HG02623 (cell line): Measurements from ENCODE around the gene PLEKHG4B.

Source experiments
- ATAC-seq: cut with Tn5 transposase; IDR thresholded peaks from one replicate; pipeline ENCODE4 v1.9.1; 2021; ENCODE audit warnings: moderate library complexity; ENCODE audit not compliant: unreplicated experiment

PLEKHG4B gene

GRCh38 chr5:167982-168660, 76.2 kb downstream of the PLEKHG4B start:
- no peak for ATAC-seq

- no peak for ATAC-seq
Measured at GRCh38 chr5:169071-169727, 77.2 kb downstream of the PLEKHG4B start.

DNA sequence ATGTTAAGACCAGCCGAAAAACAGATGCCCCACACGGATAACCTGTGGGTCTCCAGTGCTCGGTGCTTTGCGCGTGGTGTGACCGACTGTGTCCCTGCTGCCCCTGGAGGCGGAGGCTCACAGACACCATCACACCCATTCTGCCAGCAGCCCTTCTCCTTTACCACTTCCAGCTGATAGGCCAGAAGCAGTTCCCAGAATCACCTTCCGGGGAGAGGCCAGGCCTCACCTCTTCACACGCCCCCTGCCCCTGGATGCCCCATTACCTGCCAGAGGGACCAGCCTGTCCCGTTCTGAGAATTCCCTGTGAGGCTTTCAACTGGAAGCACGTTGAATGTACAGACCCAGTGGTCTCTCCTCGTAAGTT, 77.7 kb downstream of the PLEKHG4B start:
- ATAC-seq = no peak

DNA sequence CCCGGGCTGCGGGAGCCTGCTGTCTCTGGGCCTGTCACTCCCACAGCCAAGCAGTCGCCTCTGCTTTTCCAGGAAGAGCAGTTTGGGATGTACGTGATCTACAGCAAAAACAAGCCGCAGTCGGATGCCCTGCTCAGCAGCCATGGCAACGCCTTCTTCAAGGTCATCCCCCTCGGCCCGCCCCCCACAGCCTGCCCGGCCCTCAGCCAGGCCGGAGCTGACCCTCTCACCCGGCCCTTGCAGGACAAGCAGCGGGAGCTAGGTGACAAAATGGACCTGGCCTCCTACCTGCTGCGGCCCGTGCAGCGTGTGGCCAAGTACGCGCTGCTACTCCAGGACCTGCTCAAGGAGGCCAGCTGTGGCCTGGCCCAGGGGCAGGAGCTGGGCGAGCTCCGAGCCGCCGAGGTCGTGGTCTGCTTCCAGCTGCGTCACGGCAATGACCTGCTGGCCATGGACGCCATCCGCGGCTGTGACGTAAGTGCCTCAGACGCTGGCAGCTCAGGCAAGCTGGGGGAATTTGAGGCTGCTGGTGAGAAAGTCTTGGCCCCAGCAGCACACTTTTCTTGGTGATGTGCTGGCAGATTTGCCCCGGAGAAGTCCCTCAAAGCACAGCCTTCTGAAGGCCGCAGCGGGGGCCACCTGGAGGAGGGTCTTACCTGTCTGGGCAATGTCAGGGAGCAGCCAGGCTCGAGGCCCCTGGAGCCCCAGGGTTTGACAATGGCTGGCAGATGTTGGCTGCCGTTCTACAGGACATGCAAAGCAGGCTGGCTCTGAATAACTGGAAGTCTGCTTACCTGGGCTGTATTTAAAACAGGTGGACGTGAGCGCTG, 79.2 kb downstream of the PLEKHG4B start:
- no peak for ATAC-seq

DNA sequence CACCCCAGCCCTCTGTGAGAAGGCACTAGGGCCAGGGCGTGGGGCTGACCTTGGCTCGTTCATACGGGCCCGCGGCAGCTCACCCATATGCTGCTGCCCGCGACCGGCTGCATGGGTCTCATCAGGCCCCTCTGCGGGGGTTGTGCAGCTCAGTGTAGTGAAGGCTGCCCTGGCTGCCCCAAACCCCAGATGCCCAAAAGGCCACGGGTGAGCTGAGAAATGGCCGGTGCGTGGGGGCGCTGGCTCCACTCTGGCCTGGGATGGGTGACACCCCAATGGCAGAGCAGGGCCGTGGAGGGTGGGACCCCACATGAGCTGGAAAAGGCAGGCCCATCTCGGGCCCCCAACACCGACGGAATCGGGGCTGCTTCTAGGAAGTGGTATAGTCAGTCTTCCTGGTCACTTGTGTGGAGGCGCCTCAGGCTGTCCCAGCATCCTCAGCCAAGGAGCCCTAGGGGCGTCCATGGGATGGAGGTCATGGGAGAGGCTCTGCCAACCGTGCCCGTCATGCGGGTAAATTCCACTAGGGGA, 79.9 kb downstream of the PLEKHG4B start:
- no peak for ATAC-seq

DNA sequence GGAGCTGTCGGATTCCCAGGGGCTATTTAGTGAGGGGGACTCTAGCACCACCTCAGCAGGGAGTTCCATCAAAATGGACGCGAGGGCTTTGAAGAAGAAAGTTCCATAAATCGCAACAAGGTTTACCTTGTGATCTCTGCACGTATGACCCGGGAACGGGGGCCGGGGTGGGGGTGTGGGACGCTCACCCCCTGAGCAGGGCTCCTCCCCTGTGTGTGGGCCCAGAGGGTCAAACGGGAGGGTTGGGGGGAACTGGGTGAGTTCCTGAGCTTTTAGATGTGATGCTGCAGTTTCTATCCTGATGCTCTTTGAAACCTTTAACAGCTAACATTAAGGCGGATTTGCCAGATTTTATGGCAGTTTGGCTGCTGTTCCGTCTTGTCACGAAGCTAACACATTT, 80.5 kb downstream of the PLEKHG4B start:
- ATAC-seq = no peak

DNA sequence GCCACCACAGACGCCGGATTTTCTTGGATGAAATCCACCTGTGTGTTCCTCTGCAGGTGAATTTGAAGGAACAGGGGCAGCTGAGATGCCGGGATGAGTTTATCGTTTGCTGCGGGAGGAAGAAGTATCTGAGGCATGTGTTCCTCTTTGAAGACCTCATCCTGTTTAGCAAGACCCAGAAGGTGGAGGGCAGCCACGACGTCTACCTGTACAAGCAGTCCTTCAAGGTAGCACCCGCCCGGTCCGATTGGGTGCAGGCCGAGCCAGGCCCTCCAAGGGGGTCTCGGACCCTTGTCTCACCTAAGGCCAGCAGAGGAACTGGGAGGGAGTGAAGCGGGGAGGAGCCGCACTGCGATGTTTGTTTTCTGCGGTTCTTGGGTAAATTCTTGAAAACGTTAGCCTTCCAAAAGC, 80.9 kb downstream of the PLEKHG4B start:
- ATAC-seq = no peak

- ATAC-seq = no peak
Measured at GRCh38 chr5:173392-174290, 81.7 kb downstream of the PLEKHG4B start.

- ATAC-seq = no peak
Measured at GRCh38 chr5:174291-174600, 82.3 kb downstream of the PLEKHG4B start.

- no peak for ATAC-seq
Measured at GRCh38 chr5:174876-175465, 83.0 kb downstream of the PLEKHG4B start.

GRCh38 chr5:176296-176823, 84.4 kb downstream of the PLEKHG4B start:
- ATAC-seq = no peak

- no peak for ATAC-seq
Measured at GRCh38 chr5:178110-178509, 86.1 kb downstream of the PLEKHG4B start.

DNA sequence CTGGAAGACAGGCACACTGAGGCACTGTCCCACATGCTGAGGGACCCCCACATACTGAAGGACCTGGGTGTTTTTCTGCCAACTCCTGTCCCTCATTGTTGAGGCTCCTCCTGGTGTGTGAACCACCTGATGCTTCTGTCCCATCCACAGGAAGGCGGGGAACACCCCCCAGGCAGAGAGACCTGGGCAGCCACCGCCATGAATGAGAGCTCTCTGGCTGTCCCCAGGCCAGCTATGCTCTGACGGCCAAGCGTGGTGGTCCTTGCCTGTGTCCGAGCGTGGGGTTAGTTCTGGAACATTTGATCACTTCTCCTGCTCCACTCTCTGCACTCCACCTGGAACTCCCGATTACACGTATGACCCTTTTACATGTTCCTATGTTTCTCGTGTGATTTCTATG, 87.4 kb downstream of the PLEKHG4B start:
- no peak for ATAC-seq

DNA sequence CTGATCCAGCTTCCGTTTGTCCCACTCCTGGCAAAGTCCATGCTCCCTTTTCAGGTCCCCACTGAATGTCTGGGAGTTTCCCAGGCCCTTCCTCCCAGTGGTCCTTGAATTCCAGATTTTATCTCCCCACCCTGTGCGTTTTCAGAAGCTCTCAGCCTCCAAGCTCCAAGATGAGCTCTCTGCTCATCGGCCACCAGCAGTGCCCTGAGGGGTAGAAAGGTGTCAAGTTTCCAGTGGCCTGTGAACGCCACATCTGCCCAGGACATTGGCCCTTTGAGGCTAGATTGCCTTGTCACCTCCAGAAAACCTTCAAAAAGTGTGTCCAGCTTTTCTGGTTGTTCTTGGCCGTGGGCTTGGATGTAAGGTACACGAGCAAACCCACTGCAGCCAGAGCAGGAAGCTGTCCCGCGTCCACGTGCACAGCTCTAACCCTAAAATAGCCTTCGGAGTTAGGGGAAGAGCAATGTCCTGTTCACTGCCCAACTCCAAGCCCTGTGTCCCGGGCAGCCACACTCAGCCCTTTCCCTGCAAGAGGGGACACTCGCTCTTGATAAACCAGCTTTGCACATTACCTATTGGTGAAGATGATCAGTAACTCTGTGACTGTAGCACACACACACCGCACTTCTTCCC, 88.4 kb downstream of the PLEKHG4B start:
- no peak for ATAC-seq

- no peak for ATAC-seq
Measured at GRCh38 chr5:181160-181559, 89.2 kb downstream of the PLEKHG4B start.

- no peak for ATAC-seq
Measured at GRCh38 chr5:181566-181965, 89.6 kb downstream of the PLEKHG4B start.

DNA sequence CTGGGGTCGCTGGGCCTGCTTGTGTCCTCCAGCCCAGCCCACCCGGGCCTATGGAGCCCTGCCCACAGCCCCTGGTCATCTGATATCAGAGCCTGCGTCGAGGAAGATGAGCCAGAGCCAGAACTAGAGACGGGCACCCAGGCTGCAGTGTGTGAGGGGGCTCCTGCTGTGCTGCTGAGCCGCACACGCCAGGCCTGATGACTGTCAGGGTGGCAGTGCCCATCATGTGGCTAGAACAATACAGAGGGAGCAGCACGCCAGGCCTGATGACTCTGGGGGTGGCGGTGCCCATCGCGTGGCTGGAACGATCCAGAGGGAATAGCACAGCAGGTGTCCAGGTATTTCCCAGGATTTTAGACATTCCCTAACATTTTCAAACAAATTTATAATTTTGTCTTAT, 90.2 kb downstream of the PLEKHG4B start:
- no peak for ATAC-seq

DNA sequence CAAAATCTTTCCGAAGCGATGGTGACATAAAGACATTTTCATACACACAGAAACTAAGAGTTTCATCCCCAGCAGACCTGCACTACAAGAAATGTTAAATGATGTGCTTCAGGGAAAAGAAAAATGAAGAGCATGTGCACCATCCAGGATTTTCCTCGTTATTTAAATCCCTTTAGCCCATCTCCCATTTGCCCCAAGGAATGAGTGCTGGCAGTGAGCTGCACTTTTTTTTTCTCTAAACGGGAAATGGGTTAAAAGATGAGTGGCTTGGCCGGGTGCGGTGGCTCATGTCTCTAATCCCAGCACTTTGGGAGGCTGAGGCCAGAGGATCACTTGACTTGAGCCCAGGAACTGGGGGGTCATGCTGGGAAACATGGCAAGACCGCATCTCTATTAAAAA, 92.5 kb downstream of the PLEKHG4B start:
- no peak for ATAC-seq

- no peak for ATAC-seq
Measured at GRCh38 chr5:185095-186070, 93.4 kb downstream of the PLEKHG4B start.
